AG10803 (cell line): ENCODE results near the gene GRB10.

ENCODE experiments used
- DNase-seq: peaks from one replicate; pipeline ENCODE4 v3.0.0; 2010; ENCODE audit warnings: low read depth
- H3K4me3 ChIP-seq: 2 replicates; pipeline ENCODE4 v1.5.1; 2011; ENCODE audit warnings: mild to moderate bottlenecking, low read length, control low read depth
- TF ChIP-seq, protein P1 (sequence below): conservative IDR thresholded peaks from 2 replicates; pipeline ENCODE4 v1.5.1; 2011; ENCODE audit warnings: mild to moderate bottlenecking, low read length, control low read depth, inconsistent platforms

GRB10 gene

DNA sequence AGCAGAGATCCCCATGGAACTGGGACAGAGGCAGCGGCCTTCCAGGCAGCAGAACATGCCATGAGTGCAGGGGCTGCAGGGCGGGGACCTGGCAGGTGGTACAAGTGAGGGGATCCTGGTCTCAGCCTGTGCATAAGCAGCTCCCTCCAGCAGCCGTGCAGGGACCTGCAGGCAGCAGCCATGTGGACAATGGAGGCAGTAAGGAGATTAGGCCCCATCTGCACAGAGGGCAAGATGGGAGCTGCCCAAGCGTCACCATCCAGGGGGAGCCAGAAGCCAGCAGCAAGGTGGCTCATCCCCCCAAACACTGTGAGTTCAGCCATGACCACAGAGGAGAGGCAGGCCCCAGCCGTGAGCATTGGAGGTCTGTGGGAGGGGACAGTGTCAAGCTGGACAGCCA lies 220.6 kb downstream of the GRB10 start:
- no peak for DNase-seq
- TF ChIP-seq, protein P1, sequence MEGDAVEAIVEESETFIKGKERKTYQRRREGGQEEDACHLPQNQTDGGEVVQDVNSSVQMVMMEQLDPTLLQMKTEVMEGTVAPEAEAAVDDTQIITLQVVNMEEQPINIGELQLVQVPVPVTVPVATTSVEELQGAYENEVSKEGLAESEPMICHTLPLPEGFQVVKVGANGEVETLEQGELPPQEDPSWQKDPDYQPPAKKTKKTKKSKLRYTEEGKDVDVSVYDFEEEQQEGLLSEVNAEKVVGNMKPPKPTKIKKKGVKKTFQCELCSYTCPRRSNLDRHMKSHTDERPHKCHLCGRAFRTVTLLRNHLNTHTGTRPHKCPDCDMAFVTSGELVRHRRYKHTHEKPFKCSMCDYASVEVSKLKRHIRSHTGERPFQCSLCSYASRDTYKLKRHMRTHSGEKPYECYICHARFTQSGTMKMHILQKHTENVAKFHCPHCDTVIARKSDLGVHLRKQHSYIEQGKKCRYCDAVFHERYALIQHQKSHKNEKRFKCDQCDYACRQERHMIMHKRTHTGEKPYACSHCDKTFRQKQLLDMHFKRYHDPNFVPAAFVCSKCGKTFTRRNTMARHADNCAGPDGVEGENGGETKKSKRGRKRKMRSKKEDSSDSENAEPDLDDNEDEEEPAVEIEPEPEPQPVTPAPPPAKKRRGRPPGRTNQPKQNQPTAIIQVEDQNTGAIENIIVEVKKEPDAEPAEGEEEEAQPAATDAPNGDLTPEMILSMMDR = no peak
- no peak overlapping the region for H3K4me3 ChIP-seq

DNA sequence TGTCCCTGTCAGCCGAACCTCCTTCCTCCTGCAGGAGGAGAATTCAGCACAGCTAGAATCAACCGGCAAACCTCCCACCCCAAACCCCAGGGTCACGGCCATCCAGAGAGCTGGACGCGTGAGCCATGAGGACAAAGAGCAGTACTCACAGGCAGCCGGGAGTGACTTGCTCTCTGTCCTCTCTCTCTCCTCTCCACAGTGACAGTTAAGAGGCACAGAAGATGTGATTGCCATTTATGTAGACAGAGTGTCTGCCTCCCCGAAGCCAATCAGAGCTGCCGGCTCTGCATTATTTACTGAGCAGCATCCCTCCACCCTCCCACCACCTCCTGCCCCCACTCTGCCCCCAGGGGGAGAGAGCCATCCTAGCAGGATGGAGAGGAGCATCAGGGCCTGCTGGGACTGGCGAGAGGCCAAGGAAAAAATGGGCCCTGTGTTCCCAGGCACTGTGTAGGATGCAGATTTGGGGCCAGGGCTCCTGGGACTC lies 221.8 kb downstream of the GRB10 start:
- no peak overlapping the region for H3K4me3 ChIP-seq
- TF ChIP-seq, protein P1 = no peak
- no peak for DNase-seq

DNA sequence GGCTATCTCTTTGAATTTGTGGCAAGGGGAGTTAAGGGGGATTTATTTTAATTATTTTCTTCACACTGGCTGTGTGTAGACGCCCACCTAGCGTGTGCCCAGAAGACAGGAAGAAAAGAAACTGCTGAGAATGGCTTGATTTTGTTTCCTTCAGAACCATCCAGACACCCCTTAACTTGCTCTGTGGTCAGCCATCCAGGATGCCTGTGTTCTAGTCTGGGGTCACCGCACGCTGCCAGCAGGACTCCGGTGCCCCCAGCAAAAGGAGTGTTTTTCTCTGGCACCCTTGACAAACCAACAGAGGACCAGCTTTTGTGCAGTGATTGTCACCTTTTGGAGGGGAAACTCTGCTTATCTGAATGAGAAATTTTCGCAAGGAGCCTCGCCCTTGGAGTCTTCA lies 222.8 kb downstream of the GRB10 start:
- H3K4me3 ChIP-seq = no peak overlapping the region
- no peak for DNase-seq
- TF ChIP-seq, protein P1 = no peak

DNA sequence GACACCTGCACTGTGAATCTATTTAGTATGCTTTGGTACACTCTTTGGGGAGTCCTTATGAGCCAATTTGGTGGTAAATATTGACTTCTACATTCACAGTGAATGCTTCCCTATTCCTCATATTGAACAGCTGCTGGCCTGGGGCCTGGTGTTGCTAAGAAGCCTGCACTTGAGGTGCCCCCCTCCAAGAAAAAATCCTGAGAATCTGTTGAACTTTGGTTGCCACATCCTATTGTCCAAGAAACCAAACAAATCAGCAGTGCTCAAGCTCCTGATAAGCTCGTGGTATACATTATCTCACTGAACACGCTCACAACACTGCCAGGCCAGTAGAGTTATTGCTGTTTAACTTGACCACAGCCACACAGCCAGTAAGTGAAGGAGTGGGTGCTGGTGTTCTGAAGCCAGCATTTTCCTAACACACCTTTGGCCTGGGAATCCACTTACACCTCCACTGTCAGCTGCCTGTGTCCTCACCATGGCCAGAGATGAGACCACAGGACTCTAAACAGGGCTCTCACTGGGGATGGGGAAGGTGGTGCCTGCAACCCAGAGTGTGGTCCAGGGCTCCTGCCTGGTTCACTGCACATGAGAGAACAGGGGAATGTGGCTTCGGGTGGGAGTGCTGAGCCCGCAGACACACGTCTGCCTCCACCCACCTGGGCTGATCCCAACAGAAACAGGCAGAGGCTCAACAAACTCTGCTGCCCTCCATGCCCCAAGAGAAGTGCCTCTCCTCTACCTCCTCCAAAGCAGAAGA lies 224.2 kb downstream of the GRB10 start:
- no peak for DNase-seq
- no peak overlapping the region for H3K4me3 ChIP-seq
- TF ChIP-seq, protein P1 = no peak

DNA sequence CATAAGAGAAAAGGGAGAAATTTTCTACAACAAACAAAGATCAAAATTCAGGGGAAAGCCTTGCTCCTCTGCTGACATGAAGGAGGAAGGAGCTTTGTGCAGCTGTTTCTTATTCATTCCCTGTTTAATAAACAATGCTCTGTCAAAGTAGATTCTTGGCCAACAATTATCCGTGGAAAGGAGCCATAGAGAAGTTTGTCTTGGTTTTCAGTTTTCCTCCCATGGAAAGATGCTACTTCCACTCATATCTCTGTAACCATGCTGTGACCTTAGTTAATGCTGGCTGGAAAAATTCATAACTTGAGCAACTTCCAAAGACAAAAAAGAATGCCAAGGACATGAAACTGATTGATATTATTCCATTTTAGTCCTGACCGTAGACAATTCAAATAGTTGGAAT lies 225.6 kb downstream of the GRB10 start:
- no peak overlapping the region for H3K4me3 ChIP-seq
- DNase-seq = no peak
- TF ChIP-seq, protein P1 = no peak

DNA sequence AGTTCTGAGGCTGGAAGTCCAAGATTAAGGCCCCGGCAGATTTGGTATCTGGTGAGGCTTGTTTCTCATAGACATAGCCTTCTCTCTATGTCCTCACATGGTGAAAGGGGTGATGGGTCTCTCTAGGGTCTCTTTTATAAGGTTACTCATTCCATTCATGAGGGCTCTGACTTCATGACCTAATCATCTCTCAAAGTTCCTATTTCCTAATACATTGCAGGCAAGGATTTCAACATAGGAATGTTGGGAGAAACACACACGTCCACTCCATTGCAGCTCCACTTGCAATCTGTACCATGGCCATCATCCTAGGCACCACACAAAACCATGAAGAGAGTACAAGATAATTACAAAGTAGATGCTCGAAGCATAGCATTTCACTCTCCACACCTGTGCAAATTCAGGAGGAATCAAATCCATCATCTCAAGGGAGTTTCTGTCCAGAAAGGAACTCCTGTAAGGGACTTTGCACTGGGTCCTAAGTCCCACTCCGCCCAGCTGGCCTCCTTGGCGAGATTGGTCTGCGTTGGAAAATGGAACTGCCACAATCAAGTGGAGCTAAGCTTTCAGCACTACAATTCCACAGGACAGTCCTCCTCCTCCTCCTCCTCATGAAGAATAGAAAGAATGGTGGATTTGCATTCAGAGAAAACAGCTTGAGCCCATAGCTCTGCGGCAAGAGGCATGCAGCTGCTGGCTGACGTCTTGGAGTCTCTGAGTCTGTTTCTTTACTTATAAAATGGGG lies 226.3 kb downstream of the GRB10 start:
- H3K4me3 ChIP-seq = no peak overlapping the region
- peak; percentile 22 for DNase-seq
- TF ChIP-seq, protein P1 = no peak

DNA sequence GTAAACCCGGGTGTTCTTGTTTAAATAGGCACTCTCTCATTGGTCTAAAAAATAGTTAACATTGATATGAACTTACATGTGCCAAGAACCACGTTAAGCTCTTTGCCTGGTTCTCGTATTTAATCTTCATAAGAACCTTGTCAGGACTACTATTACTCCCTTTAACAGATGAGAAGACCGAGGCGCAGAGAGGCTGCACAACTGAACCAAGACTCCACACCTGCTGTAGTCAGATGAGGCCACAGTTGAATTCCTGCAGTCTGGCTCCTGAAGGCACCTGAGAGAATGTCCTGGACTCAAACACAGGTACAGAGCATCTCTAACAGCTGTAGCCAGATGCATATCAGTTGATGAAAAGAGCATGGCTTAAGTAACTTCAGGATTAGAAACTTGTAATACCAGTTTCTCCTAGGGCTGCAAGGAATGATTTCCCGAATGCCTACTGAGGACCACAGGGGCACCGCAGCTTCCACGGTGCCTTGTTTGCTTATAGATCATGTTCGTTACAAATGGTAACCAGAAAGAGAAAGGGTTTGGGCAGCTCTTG lies 227.0 kb downstream of the GRB10 start:
- TF ChIP-seq, protein P1 = no peak
- no peak for DNase-seq
- no peak overlapping the region for H3K4me3 ChIP-seq
